ENCODE results near the gene RPUSD3. TPM values are rescaled to one million over a fixed set of nuclear protein-coding genes. Genes with fewer than 3 reads are reported as not detected.

The RPUSD3 gene
- total RNA-seq, 4 donors from 2014 or later = 28.9 to 40.1 (median 33.8) TPM

DNA sequence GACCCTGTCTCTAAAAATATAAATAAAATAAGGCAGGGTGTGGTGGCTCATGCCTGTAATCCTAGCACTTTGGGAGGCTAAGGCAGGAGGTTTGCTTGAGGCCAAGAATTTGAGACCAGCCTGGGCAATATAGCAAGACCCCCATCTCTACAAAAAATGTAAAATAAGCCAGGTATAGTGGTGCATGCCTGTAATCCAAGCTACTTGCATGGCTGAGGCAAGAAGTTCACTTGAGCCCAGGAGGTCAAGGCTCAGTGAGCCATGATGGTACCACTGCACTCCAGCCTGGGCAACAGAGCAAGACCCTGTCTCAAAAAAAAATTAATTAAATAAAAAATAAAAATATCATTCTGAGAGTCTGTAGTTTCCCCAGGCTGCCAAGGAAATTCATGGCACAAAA is 42.5 kb upstream of the RPUSD3 start:
- TF ChIP-seq, protein P1, sequence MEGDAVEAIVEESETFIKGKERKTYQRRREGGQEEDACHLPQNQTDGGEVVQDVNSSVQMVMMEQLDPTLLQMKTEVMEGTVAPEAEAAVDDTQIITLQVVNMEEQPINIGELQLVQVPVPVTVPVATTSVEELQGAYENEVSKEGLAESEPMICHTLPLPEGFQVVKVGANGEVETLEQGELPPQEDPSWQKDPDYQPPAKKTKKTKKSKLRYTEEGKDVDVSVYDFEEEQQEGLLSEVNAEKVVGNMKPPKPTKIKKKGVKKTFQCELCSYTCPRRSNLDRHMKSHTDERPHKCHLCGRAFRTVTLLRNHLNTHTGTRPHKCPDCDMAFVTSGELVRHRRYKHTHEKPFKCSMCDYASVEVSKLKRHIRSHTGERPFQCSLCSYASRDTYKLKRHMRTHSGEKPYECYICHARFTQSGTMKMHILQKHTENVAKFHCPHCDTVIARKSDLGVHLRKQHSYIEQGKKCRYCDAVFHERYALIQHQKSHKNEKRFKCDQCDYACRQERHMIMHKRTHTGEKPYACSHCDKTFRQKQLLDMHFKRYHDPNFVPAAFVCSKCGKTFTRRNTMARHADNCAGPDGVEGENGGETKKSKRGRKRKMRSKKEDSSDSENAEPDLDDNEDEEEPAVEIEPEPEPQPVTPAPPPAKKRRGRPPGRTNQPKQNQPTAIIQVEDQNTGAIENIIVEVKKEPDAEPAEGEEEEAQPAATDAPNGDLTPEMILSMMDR (IDR thresholded peaks at IDR 0.05; ENCODE audit: low read depth) = no peak

- TF ChIP-seq, protein P1 (IDR thresholded peaks at IDR 0.05; ENCODE audit: low read depth) = no peak
Measured at GRCh38 chr3:9884555-9885165, 40.9 kb upstream of the RPUSD3 start.

- TF ChIP-seq, protein P1 (IDR thresholded peaks at IDR 0.05; ENCODE audit: low read depth) = no peak
Measured at GRCh38 chr3:9883706-9884554, 40.1 kb upstream of the RPUSD3 start.

DNA sequence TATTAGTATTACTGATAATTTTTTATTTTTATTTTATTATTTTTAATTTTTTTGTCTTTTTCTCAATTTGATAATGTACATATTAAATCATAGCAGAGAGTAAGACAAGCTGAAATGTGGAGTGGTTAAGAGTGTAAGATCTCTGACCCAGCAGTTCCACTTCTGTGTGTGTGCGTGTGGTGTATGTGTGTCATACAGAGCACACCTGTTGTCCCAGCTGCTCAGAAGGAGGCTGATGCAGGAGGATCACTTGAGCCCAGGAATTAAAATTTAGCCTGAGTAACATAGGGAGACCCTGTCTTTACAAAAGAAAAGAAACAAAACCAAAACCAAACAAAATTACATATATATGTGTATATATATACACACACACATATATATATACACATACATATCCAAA is 37.6 kb upstream of the RPUSD3 start:
- TF ChIP-seq, protein P1 (IDR thresholded peaks at IDR 0.05; ENCODE audit: low read depth) = no peak

GRCh38 chr3:9879830-9880549 is 36.2 kb upstream of the RPUSD3 start, which contains the start of gene CIDEC:
CIDEC (minus strand) TSS chr3:9880253; CDS start chr3:9878486, 1,767 bp downstream.
- TF ChIP-seq, protein P1 (IDR thresholded peaks at IDR 0.05; ENCODE audit: low read depth) = no peak

DNA sequence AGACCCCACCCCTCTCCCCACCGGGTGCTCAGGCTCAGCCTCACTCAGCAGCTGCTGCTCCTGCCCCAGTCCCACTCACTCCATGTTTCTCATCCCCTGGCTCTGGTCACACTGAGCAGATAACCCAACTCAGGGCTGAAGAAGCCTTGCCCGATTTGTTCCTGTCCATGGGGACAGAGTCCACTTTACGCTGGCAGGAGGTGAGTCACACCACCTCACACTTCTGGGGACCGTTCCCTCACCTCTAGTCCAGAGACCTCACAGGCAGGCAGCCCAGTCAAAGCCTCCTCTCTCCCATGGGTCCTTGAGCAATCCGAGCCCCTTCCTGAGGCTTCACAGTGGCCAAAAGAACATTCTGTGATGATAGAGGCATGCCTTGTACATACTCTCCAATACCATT is 34.9 kb upstream of the RPUSD3 start:
- TF ChIP-seq, protein P1 (IDR thresholded peaks at IDR 0.05; ENCODE audit: low read depth) = no peak

- TF ChIP-seq, protein P1 (IDR thresholded peaks at IDR 0.05; ENCODE audit: low read depth) = no peak
Measured at GRCh38 chr3:9876991-9877390, 33.2 kb upstream of the RPUSD3 start.

All from subcutaneous adipose tissue (tissue), 4 donors.